ENCODE measurements around the gene DAG1. TPM values are rescaled to one million over a fixed set of nuclear protein-coding genes. Genes with fewer than 3 reads are reported as not detected.

Gene DAG1
- total RNA-seq, 4 donors from 2014 or later, result 42.1 to 102 (median 76.6) TPM

DNA sequence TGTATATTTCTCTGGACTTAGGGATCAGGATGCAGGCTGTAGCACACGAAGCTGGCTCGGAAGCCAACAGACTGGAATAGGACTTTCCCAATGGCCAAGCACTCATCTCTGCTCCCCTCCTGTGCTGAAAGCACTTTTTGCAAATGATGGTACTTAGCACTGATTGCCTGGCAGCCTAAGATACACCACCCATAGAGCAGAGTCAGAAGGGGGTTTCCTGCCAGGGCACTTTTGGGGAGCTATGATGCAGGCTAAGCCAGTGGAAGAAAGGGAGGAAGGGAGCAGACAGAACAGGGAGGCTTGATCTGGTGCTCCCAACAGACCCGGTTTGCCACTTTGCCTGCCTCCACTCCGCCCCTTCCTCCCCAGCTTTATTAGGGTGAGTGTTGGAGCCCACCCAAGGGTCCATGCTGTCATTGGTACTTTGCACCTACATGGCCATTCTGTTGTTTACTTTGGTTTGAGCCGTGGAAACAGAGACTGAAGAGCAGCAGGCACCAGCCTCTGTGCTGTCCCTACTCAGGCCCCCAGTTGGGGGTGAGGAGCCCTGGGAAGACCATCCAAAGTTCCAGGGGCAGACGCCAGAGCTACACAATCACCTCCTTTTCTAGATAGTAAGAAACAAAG is 100.1 kb downstream of the DAG1 start:
- 68% methylated on average over 4 of the region's 6 CpGs for WGBS

DNA sequence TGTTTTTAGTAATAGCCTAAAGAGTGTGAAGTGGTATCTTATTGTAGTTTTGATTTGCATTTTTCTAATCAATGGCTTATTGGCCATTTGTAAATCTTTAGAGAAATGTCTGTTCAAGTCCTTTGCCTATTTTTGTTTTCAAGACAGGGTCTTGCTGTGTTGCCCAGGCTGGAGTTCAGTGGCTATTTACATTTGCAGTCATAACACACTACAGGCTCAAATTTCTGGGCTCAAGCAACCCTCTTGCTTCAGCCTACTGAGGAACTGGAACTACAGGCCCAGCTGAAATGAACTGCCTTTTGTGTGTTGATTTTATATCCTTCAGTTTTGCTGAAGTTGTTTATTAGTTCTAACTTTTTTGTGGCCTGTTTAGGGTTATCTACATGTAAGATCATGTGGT is 112.1 kb downstream of the DAG1 start:
- DNase-seq (ENCODE audit: low spot score in 2 of 2), result no peak
- Histone ChIP-seq H3K27me3 (no peaks in the 10 kb centered on the region), H3K9me3 (no peaks in the 10 kb centered on the region), H3K27ac (no peak overlapping the region), H3K4me3 (no peak overlapping the region), H3K4me1 (no peaks in the 10 kb centered on the region), H3K36me3 (no peaks in the 10 kb centered on the region)
- no peak for TF ChIP-seq POLR2A (IDR thresholded peaks at IDR 0.05)
- TF ChIP-seq, protein P1, sequence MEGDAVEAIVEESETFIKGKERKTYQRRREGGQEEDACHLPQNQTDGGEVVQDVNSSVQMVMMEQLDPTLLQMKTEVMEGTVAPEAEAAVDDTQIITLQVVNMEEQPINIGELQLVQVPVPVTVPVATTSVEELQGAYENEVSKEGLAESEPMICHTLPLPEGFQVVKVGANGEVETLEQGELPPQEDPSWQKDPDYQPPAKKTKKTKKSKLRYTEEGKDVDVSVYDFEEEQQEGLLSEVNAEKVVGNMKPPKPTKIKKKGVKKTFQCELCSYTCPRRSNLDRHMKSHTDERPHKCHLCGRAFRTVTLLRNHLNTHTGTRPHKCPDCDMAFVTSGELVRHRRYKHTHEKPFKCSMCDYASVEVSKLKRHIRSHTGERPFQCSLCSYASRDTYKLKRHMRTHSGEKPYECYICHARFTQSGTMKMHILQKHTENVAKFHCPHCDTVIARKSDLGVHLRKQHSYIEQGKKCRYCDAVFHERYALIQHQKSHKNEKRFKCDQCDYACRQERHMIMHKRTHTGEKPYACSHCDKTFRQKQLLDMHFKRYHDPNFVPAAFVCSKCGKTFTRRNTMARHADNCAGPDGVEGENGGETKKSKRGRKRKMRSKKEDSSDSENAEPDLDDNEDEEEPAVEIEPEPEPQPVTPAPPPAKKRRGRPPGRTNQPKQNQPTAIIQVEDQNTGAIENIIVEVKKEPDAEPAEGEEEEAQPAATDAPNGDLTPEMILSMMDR (IDR thresholded peaks at IDR 0.05), result no peak
- no peak for TF ChIP-seq POLR2AphosphoS5 (IDR thresholded peaks at IDR 0.05)
- no peak for TF ChIP-seq EP300 (IDR thresholded peaks at IDR 0.05)

More for the DNA sequence above, 100.1 kb downstream of the DAG1 start:
- Histone ChIP-seq H3K27me3 (no peaks in the 10 kb centered on the region), H3K27ac (no peak overlapping the region), H3K4me3 (no peak overlapping the region), H3K36me3 (no peaks in the 10 kb centered on the region), H3K9me3 (no peaks in the 10 kb centered on the region), H3K4me1 (no peaks in the 10 kb centered on the region)
- DNase-seq (ENCODE audit: low spot score in 2 of 2), result no peak
- TF ChIP-seq POLR2AphosphoS5 (IDR thresholded peaks at IDR 0.05) (no peak), POLR2A (IDR thresholded peaks at IDR 0.05) (no peak), EP300 (IDR thresholded peaks at IDR 0.05) (no peak)
- TF ChIP-seq, protein P1 (IDR thresholded peaks at IDR 0.05), result no peak

Other genes with a start within 250 kb of the DAG1 start
- 1 to 10 TPM; 5.9 to 9.0 (median 8.5) TPM for gene C3orf62, start 193.0 kb upstream of the DAG1 start, total RNA-seq
- 10 to 100 TPM; 29.1 to 76.8 (median 35.5) TPM for gene USP4, start 130.2 kb upstream of the DAG1 start, total RNA-seq
- gene GPX1, start 111.9 kb upstream of the DAG1 start, total RNA-seq, result 100 to 1,000 TPM; 115 to 130 (median 122) TPM
- gene RHOA, start 58.3 kb upstream of the DAG1 start, total RNA-seq, result 100 to 1,000 TPM; 315 to 373 (median 341) TPM
- gene TCTA, start 57.8 kb upstream of the DAG1 start, total RNA-seq, result 10 to 100 TPM; 10.8 to 25.5 (median 19.6) TPM
- gene AMT, start 47.8 kb upstream of the DAG1 start, total RNA-seq, result 10 to 100 TPM in 1 of 4 donors, 1 to 10 TPM in 3; 2.2 to 17.3 (median 5.0) TPM
- gene NICN1, start 40.9 kb upstream of the DAG1 start, total RNA-seq, result 10 to 100 TPM in 2 of 4 donors, 1 to 10 TPM in 2; 4.7 to 11.5 (median 9.1) TPM
- gene BSN, start 84.2 kb downstream of the DAG1 start, total RNA-seq, result under 1 TPM; 0.04 to 0.59 (median 0.15) TPM
- 100 to 1,000 TPM in 1 of 4 donors, 10 to 100 TPM in 3; 81.8 to 103 (median 91.2) TPM for gene APEH, start 204.1 kb downstream of the DAG1 start, total RNA-seq
- 10 to 100 TPM; 16.7 to 83.4 (median 21.9) TPM for gene MST1, start 219.2 kb downstream of the DAG1 start, total RNA-seq
- gene RNF123, start 219.3 kb downstream of the DAG1 start, total RNA-seq, result 10 to 100 TPM; 23.6 to 88.3 (median 33.9) TPM
- 1 to 10 TPM; 1.6 to 3.8 (median 2.5) TPM for gene AMIGO3, start 249.4 kb downstream of the DAG1 start, total RNA-seq